PC-9 (cell line): ENCODE data around the gene PSMG2. TPM values are rescaled to one million over a fixed set of nuclear protein-coding genes. Genes with fewer than 3 reads are reported as not detected.

Experiments used
- BruUV-seq: library from RNA; stranded (reverse); fragments of 400-500 nt; replicated peaks from 2 replicates; lab custom pipeline; 2021; lab: Mats Ljungman, UMichigan
- CTCF ChIA-PET: fragments of 300-600 bp; sonication (Branson Sonifier 250); formaldehyde crosslinking; loops from one replicate; lab custom pipeline; 2022; ENCODE audit warnings: antibody characterized with exemption; lab: Charles Lee
- POLR2A ChIA-PET: fragments of 300-600 bp; sonication (Branson Sonifier 250); formaldehyde crosslinking; loops from one replicate; lab custom pipeline; 2022; ENCODE audit warnings: antibody characterized with exemption; ENCODE audit not compliant: unreplicated experiment; lab: Charles Lee
- DNase-seq, 2 experiments: peaks; one replicate each; pipeline versions ENCODE4 v3.0.0 to v3.0.0-alpha.2; 2015 to 2022; ENCODE audit warnings: mixed read lengths in 1 of 2
- H2AFZ ChIP-seq: fragments of 200-600 bp; sonication (generic); 2 replicates; pipeline ENCODE4 v1.8.1; 2017; ENCODE audit warnings: antibody characterized with exemption
- H3F3A ChIP-seq: fragments of 200-600 bp; sonication (generic); 2 replicates; pipeline ENCODE4 v1.8.1; 2017; ENCODE audit warnings: antibody characterized with exemption, mild to moderate bottlenecking, low read depth; ENCODE audit not compliant: insufficient read depth
- H3K27ac ChIP-seq: fragments of 200-600 bp; sonication (generic); 2 replicates; pipeline ENCODE4 v1.6.1; 2016; ENCODE audit warnings: mixed run types
- H3K27me3 ChIP-seq: fragments of 200-600 bp; sonication (generic); 2 replicates; pipeline ENCODE4 v1.6.1; 2016; ENCODE audit warnings: low read depth, mixed run types; ENCODE audit not compliant: insufficient read depth
- H3K36me3 ChIP-seq: fragments of 200-600 bp; sonication (generic); 2 replicates; pipeline ENCODE4 v1.6.1; 2016; ENCODE audit warnings: low read depth, mixed run types
- H3K4me1 ChIP-seq: fragments of 200-600 bp; sonication (generic); replicated peaks from 2 replicates; pipeline ENCODE4 v1.6.1; 2016; ENCODE audit warnings: mixed run types; ENCODE audit not compliant: insufficient read depth
- H3K4me2 ChIP-seq: fragments of 200-600 bp; sonication (generic); 2 replicates; pipeline ENCODE4 v1.6.1; 2017; ENCODE audit warnings: mixed run types
- H3K4me3 ChIP-seq: fragments of 200-600 bp; sonication (generic); 2 replicates; pipeline ENCODE4 v1.6.1; 2016; ENCODE audit warnings: mixed run types
- H3K79me2 ChIP-seq: fragments of 200-600 bp; sonication (generic); 2 replicates; pipeline ENCODE4 v1.6.1; 2017; ENCODE audit warnings: low read depth, mixed run types
- H3K9me2 ChIP-seq: fragments of 200-600 bp; sonication (generic); 2 replicates; pipeline ENCODE4 v1.8.1; 2017; ENCODE audit warnings: mild to moderate bottlenecking; ENCODE audit not compliant: insufficient read depth
- H3K9me3 ChIP-seq: fragments of 200-600 bp; sonication (generic); 2 replicates; pipeline ENCODE4 v1.8.1; 2016; ENCODE audit warnings: low read depth; ENCODE audit not compliant: insufficient read depth
- H4K20me1 ChIP-seq: fragments of 200-600 bp; sonication (generic); 2 replicates; pipeline ENCODE4 v1.8.1; 2017; ENCODE audit not compliant: insufficient read depth
- CTCF ChIP-seq: fragments of 200-600 bp; sonication (generic); conservative IDR thresholded peaks from 2 replicates; pipeline ENCODE4 v1.6.1; 2017; ENCODE audit warnings: mixed run types, antibody characterized with exemption, mild to moderate bottlenecking, moderate library complexity
- EZH2 ChIP-seq: fragments of 200-600 bp; sonication (generic); IDR thresholded peaks from 2 replicates; pipeline ENCODE4 v1.8.0; 2017; ENCODE audit warnings: antibody characterized with exemption, low read depth
- intact Hi-C: fragments of 100-400 bp; cut with micrococcal nuclease; formaldehyde crosslinking; loops from one replicate; pipeline ENCODE4 v1.10.0; 2022; ENCODE audit not compliant: unreplicated experiment
- total RNA-seq: library from RNA; stranded (reverse); gene quantifications from 2 replicates; pipeline ENCODE4 v1.2.3, GENCODE V29; 2021

Gene PSMG2
- total RNA-seq, 1 experiment from 2014 or later = 123 TPM

GRCh38 chr18:12679183-12679786, 23.6 kb upstream of the PSMG2 start:
- Histone ChIP-seq H2AFZ (no peak overlapping the region), H3K9me3 (no peaks in the 10 kb centered on the region), H3K4me2 (no peak overlapping the region), H3K4me3 (no peak overlapping the region), H3K36me3 (no peaks in the 10 kb centered on the region), H3K27ac (no peak overlapping the region), H3K79me2 (no peaks in the 10 kb centered on the region), H3K9me2 (no peaks in the 10 kb centered on the region), H3F3A (no peaks in the 10 kb centered on the region), H4K20me1 (no peaks in the 10 kb centered on the region), H3K27me3 (no peaks in the 10 kb centered on the region), H3K4me1 (no peaks in the 10 kb centered on the region)
- TF ChIP-seq EZH2 (no peak), CTCF (no peak)
- no TSS peak for BruUV-seq
- ChIA-PET CTCF (no interaction called here), POLR2A (no interaction called here)
- DNase-seq = no peak
- intact Hi-C loops = no loop called here

DNA sequence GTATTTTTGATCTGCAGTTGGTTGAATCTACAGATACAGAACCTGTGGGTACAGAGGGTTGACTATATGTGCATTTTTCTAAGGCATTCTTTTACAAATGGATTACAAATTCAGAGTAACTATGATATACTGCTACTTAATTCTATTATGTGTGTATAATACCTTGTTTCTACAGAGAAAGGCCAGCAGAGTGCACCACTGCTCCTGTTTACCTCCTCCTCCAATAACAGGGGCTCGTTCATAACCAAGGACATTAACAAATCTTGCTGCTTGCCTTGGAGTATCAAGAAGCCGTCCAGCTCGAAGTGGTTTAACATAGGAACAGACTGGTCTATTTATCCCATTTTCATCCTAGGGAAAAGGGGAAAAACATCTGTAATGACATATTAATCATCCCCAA, 16.7 kb upstream of the PSMG2 start:
- Histone ChIP-seq H3F3A (0 out of 2 replicates have a peak, but pooled peaks cover 6% of the 10 kb centered on the region), H2AFZ (no peak overlapping the region), H3K4me3 (no peak overlapping the region), H3K27ac (no peak overlapping the region), H3K4me2 (no peak overlapping the region), H3K36me3 (no peaks in the 10 kb centered on the region), H3K27me3 (no peaks in the 10 kb centered on the region), H3K79me2 (no peaks in the 10 kb centered on the region), H3K9me3 (no peaks in the 10 kb centered on the region), H3K4me1 (no peaks in the 10 kb centered on the region), H4K20me1 (no peaks in the 10 kb centered on the region), H3K9me2 (no peaks in the 10 kb centered on the region)
- peak in 1 of 2 experiments; percentile 8 for DNase-seq
- intact Hi-C loops = loop anchor here (1.0 kb wide), 1 partner anchor 248 kb away; no protein-coding TSS in a partner anchor
- ChIA-PET POLR2A (no interaction called here), CTCF (no interaction called here)
- TF ChIP-seq EZH2 (no peak), CTCF (peak; percentile 48; the same call in 1 of the 2 replicates)
- BruUV-seq = no TSS peak

GRCh38 chr18:12689256-12689850, 13.5 kb upstream of the PSMG2 start:
- no peaks in the 10 kb centered on the region for H3K4me1 ChIP-seq
- H3K79me2 ChIP-seq = no peaks in the 10 kb centered on the region
- no peaks in the 10 kb centered on the region for H3K9me2 ChIP-seq
- H3K4me2 ChIP-seq = no peak overlapping the region
- no peak overlapping the region for H3K27ac ChIP-seq
- ChIA-PET CTCF (no interaction called here), POLR2A (no interaction called here)
- H3K9me3 ChIP-seq = no peaks in the 10 kb centered on the region
- no peak overlapping the region for H2AFZ ChIP-seq
- intact Hi-C loops = no loop called here
- H3K27me3 ChIP-seq = no peaks in the 10 kb centered on the region
- H4K20me1 ChIP-seq = no peaks in the 10 kb centered on the region
- H3K36me3 ChIP-seq = no peaks in the 10 kb centered on the region
- no peak overlapping the region for H3K4me3 ChIP-seq
- TF ChIP-seq EZH2 (no peak), CTCF (no peak)
- H3F3A ChIP-seq = peaks cover 6% of the 10 kb centered on the region; the same call in 1 of the 2 replicates
- DNase-seq = no peak
- no TSS peak for BruUV-seq
